Endothelial cell of umbilical vein (primary cell): ENCODE measurements around the gene FBLN2. TPM values are rescaled to one million over a fixed set of nuclear protein-coding genes. Genes with fewer than 3 reads are reported as not detected.

Source experiments
- BruUV-seq: library from RNA; stranded (reverse); fragments of 400-500 nt; replicated peaks from 2 replicates; lab custom pipeline; 2021; lab: Mats Ljungman, UMichigan
- CTCF ChIA-PET: fragments of 300-600, 350-600 bp; sonication (Branson Sonifier 250); formaldehyde crosslinking; loops from one replicate; lab custom pipeline; 2021; ENCODE audit warnings: antibody characterized with exemption, inconsistent platforms; lab: Charles Lee
- POLR2A ChIA-PET: fragments of 300-600, 350-600 bp; sonication (Branson Sonifier 250); formaldehyde crosslinking; loops from one replicate; lab custom pipeline; 2021; ENCODE audit warnings: antibody characterized with exemption, inconsistent platforms; lab: Charles Lee
- DNase-seq: peaks from one replicate; pipeline ENCODE4 v3.0.0-alpha.2; 2011; ENCODE audit warnings: low read depth, low spot score
- FAIRE-seq: peaks from 2 replicates; lab custom pipeline; 2011; peaks lifted over from hg19 to GRCh38; lab: Jason Lieb, UNC
- H2AFZ ChIP-seq: 2 replicates; pipeline ENCODE4 v1.6.0; 2012; ENCODE audit warnings: low read depth, low read length, control low read depth, inconsistent platforms
- H3K27ac ChIP-seq: 2 replicates; pipeline ENCODE4 v1.5.1; 2011; ENCODE audit warnings: low read depth, mild to moderate bottlenecking, control low read depth, low read length, moderate library complexity; ENCODE audit not compliant: insufficient read depth
- H3K27me3 ChIP-seq, 2 experiments: 2 replicates each; pipeline versions ENCODE4 v1.6.0 to v1.6.1; 2011; ENCODE audit warnings: low read length in 2 of 2, mixed read lengths in 1 of 2; ENCODE audit not compliant: control insufficient read depth in 2 of 2, insufficient read depth in 2 of 2
- H3K36me3 ChIP-seq, 2 experiments: 2 replicates in 1 of 2; 3 replicates in 1 of 2; pipeline ENCODE4 v1.5.1; 2011; ENCODE audit warnings: low read length in 2 of 2, mild to moderate bottlenecking in 1 of 2, moderate library complexity in 1 of 2; ENCODE audit not compliant: control insufficient read depth in 2 of 2, insufficient read depth in 2 of 2; ENCODE audit errors: extremely low read depth in 1 of 2
- H3K4me1 ChIP-seq: 3 replicates; pipeline ENCODE4 v1.5.1; 2011; ENCODE audit warnings: mild to moderate bottlenecking, low read length; ENCODE audit not compliant: control insufficient read depth, insufficient read depth; ENCODE audit errors: extremely low read depth
- H3K4me2 ChIP-seq: 2 replicates; pipeline ENCODE4 v1.6.1; 2011; ENCODE audit warnings: low read length, control low read depth, mixed read lengths; ENCODE audit not compliant: insufficient read depth
- H3K4me3 ChIP-seq, 3 experiments: fragments of 200-600 bp in 1 of 3; sonication (generic), shearing (Covaris generic) in 1 of 3; replicated peaks in 1 of 3; 2 replicates each; pipeline ENCODE4 v1.5.1; 2011 to 2016; ENCODE audit warnings: control low read depth in 3 of 3, low read length in 3 of 3, mild to moderate bottlenecking in 2 of 3, inconsistent platforms in 1 of 3, low read depth in 1 of 3, moderate library complexity in 1 of 3; ENCODE audit not compliant: insufficient read depth in 1 of 3
- H3K79me2 ChIP-seq: 2 replicates; pipeline ENCODE4 v1.6.0; 2012; ENCODE audit warnings: low read length, inconsistent platforms; ENCODE audit not compliant: control insufficient read depth, insufficient read depth
- H3K9ac ChIP-seq: replicated peaks from 2 replicates; pipeline ENCODE3; 2011; ENCODE audit warnings: low read length, control low read depth; ENCODE audit not compliant: insufficient read depth; ENCODE audit errors: extremely low read depth
- H3K9me1 ChIP-seq: replicated peaks from 3 replicates; pipeline ENCODE4 v1.6.0; 2011; ENCODE audit warnings: mild to moderate bottlenecking, low read length; ENCODE audit not compliant: control insufficient read depth, insufficient read depth; ENCODE audit errors: extremely low read depth
- H3K9me3 ChIP-seq: replicated peaks from 2 replicates; pipeline ENCODE4 v1.5.1; 2012; ENCODE audit warnings: low read length, inconsistent platforms; ENCODE audit not compliant: control insufficient read depth, insufficient read depth
- H4K20me1 ChIP-seq: replicated peaks from 2 replicates; pipeline ENCODE3; 2011; ENCODE audit warnings: mild to moderate bottlenecking, low read length; ENCODE audit not compliant: control insufficient read depth, insufficient read depth; ENCODE audit errors: extremely low read depth
- CTCF ChIP-seq, 2 donors: IDR thresholded peaks; 1 replicate in 1 of 2; 2 replicates in 1 of 2; pipeline ENCODE4 v1.5.1; 2011; ENCODE audit warnings: low read length in 2 of 2, mild to moderate bottlenecking in 2 of 2, moderate library complexity in 2 of 2, control low read depth in 1 of 2, inconsistent platforms in 1 of 2, low read depth in 1 of 2; ENCODE audit not compliant: insufficient read depth in 1 of 2; ENCODE audit errors: extremely low read depth in 1 of 2
- EZH2 ChIP-seq: IDR thresholded peaks from 2 replicates; pipeline ENCODE4 v1.6.1; 2012; ENCODE audit warnings: borderline replicate concordance, low read depth, mild to moderate bottlenecking, moderate library complexity, low read length, inconsistent platforms; ENCODE audit not compliant: severe bottlenecking
- FOS ChIP-seq: IDR thresholded peaks from 2 replicates; pipeline ENCODE4 v1.6.1; 2011; ENCODE audit warnings: mild to moderate bottlenecking, low read length, moderate library complexity, borderline replicate concordance; ENCODE audit not compliant: insufficient read depth
- GATA2 ChIP-seq: IDR thresholded peaks from 2 replicates; pipeline ENCODE4 v1.7.0; 2011; ENCODE audit warnings: low read depth, mild to moderate bottlenecking, moderate library complexity, mixed read lengths, low read length; ENCODE audit not compliant: insufficient read length, insufficient read depth
- JUN ChIP-seq: IDR thresholded peaks from 2 replicates; pipeline ENCODE4 v1.6.1; 2011; ENCODE audit warnings: borderline replicate concordance, low read depth; ENCODE audit not compliant: insufficient read length, insufficient read depth
- MAX ChIP-seq: IDR thresholded peaks from 2 replicates; pipeline ENCODE4 v1.6.1; 2011; ENCODE audit not compliant: insufficient read depth, insufficient read length
- MYC ChIP-seq: IDR thresholded peaks from one replicate; pipeline ENCODE4 v1.6.1; 2011; ENCODE audit warnings: mild to moderate bottlenecking, low read depth, low read length
- POLR2A ChIP-seq: IDR thresholded peaks from 2 replicates; pipeline ENCODE4 v1.6.1; 2012; ENCODE audit warnings: low read depth, mild to moderate bottlenecking, control low read depth, low read length
- POLR2AphosphoS5 ChIP-seq: IDR thresholded peaks from 2 replicates; pipeline ENCODE4 v1.6.1; 2012; ENCODE audit warnings: low read depth, mild to moderate bottlenecking, control low read depth, low read length, moderate library complexity; ENCODE audit not compliant: insufficient read depth
- dilution Hi-C: fragments of 300-500 bp; cut with MboI; formaldehyde crosslinking; loops from one replicate; pipeline ENCODE4 v1.15.0; 2019; ENCODE audit warnings: low sequenced_read_pairs; ENCODE audit not compliant: extremely low pct_ligation_motif_present
- intact Hi-C: fragments of 100-400 bp; cut with micrococcal nuclease; formaldehyde crosslinking; loops from one replicate; pipeline ENCODE4 v1.10.0; 2022
- polyA plus RNA-seq, 4 experiments: library from polyadenylated mRNA; depleted of rRNA in 3 of 4; stranded (reverse) in 3 of 4; unstranded in 1 of 4; fragments of >200 nt; gene quantifications; 2 replicates each; pipeline versions ENCODE4 v1.2.1 to v1.2.3, GENCODE V29; 2011 to 2012; ENCODE audit warnings: missing spikeins in 1 of 4
- total RNA-seq: library from RNA; stranded (reverse); gene quantifications from 2 replicates; pipeline ENCODE4 v1.2.3, GENCODE V29; 2021

FBLN2 gene
- total and polyA plus RNA-seq, 2 donors (not counting 3 experiments of a cell fraction or from before 2014, with no cell fraction given) = 1.4 to 1.9 TPM

- CTCF ChIA-PET = interaction anchor here (2.5 kb wide), 1 partner anchor 8 kb away, joined by 6 read pairs; no protein-coding TSS in a partner anchor
- intact Hi-C loops = no loop called here
- Histone ChIP-seq H3K27ac (no peak overlapping the region), H3K4me1 (no peaks in the 10 kb centered on the region), H3K27me3 (peaks cover 28 to 30% of the 10 kb centered on the region in 2 experiments), H3K9me1 (no peaks in the 10 kb centered on the region), H3K9ac (no peak overlapping the region), H3K4me2 (no peak overlapping the region), H3K9me3 (no peaks in the 10 kb centered on the region), H2AFZ (no peak overlapping the region), H3K79me2 (no peaks in the 10 kb centered on the region), H4K20me1 (no peaks in the 10 kb centered on the region), H3K36me3 (no peaks in the 10 kb centered on the region), H3K4me3 (no peak overlapping the region)
- TF ChIP-seq MAX = no peak
- no peak for TF ChIP-seq MYC
- TF ChIP-seq EZH2 = no peak
- no peak for TF ChIP-seq CTCF (IDR thresholded peaks at IDR 0.05; ENCODE audit: extremely low read depth in 1 of 2, insufficient read depth in 1 of 2, low read depth in 1 of 2, low read length in 2 of 2)
- no peak for TF ChIP-seq JUN
- TF ChIP-seq FOS = no peak
- no peak for TF ChIP-seq POLR2A
- TF ChIP-seq GATA2 = no peak
- no peak for TF ChIP-seq POLR2AphosphoS5
- POLR2A ChIA-PET = no interaction called here
- dilution Hi-C loops = no loop called here
- FAIRE-seq = no peak
- no peak for DNase-seq
- BruUV-seq = no TSS peak
Measured at GRCh38 chr3:13558651-13559050, 9.7 kb downstream of the FBLN2 start.
